Muscle of leg (tissue), 16 donors: ENCODE results near the gene TSPAN18. TPM values are rescaled to one million over a fixed set of nuclear protein-coding genes. Genes with fewer than 3 reads are reported as not detected.

Source experiments
- DNase-seq: peaks from one replicate; pipeline ENCODE4 v3.0.0; 2013
- H3K27ac ChIP-seq: one replicate; pipeline ENCODE4 v1.5.1; 2013; ENCODE audit warnings: mild to moderate bottlenecking, low read length, control low read depth
- H3K27me3 ChIP-seq: one replicate; pipeline ENCODE4 v1.6.1; 2013; ENCODE audit warnings: low read length; ENCODE audit not compliant: control insufficient read depth, insufficient read depth
- H3K36me3 ChIP-seq: one replicate; pipeline ENCODE4 v1.6.1; 2013; ENCODE audit warnings: low read length; ENCODE audit not compliant: control insufficient read depth, insufficient read depth
- H3K4me1 ChIP-seq: one replicate; pipeline ENCODE4 v1.6.1; 2013; ENCODE audit warnings: low read length; ENCODE audit not compliant: control insufficient read depth, insufficient read depth
- H3K4me3 ChIP-seq: one replicate; pipeline ENCODE4 v1.5.1; 2013; ENCODE audit warnings: low read length, control low read depth
- H3K9me3 ChIP-seq: replicated peaks from 2 replicates; pipeline ENCODE4 v1.6.1; 2013; ENCODE audit warnings: low read depth, low read length; ENCODE audit not compliant: control insufficient read depth
- WGBS: methylation state at CpG from one replicate; pipeline ENCODE4 v1.1.5; 2013; ENCODE audit warnings: missing lambda C conversion rate; ENCODE audit not compliant: insufficient coverage; 5-methylcytosine and 5-hydroxymethylcytosine counted together
- long read RNA-seq, 11 donors: transcript quantifications; one replicate each; lab custom pipeline, GENCODE V29; 2026
- polyA plus RNA-seq, 8 donors: library from polyadenylated mRNA; unstranded; fragments of 120-200 nt; gene quantifications; one replicate each; pipeline versions ENCODE4 v1.2.1 to v1.2.3, GENCODE V29; 2013; ENCODE audit warnings: inconsistent platforms in 1 of 8, low replicate concordance in 1 of 8; ENCODE audit not compliant: insufficient read length in 8 of 8, insufficient read depth in 1 of 8
- total RNA-seq: library from RNA; stranded (reverse); fragments of 120-200 nt; gene quantifications from one replicate; pipeline ENCODE4 v1.2.4, GENCODE V29; 2013

Gene TSPAN18, protein sequence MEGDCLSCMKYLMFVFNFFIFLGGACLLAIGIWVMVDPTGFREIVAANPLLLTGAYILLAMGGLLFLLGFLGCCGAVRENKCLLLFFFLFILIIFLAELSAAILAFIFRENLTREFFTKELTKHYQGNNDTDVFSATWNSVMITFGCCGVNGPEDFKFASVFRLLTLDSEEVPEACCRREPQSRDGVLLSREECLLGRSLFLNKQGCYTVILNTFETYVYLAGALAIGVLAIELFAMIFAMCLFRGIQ
- total RNA-seq: 15.2 TPM
- polyA plus RNA-seq: 10 to 100 TPM; 35.1 to 63.9 (median 44.3) TPM
- long read RNA-seq, donor 1, transcript TSPAN18-207 (10 exons, 3,316 nt): major isoform, 7 of 14 reads
- long read RNA-seq, donor 1, partial matches to known transcripts: 5 of 14 reads
- long read RNA-seq, donor 1, other reads (novel, unspliced or antisense): 0 of 14 reads
- long read RNA-seq, donor 2, partial matches to known transcripts: 0 of 1 reads
- long read RNA-seq, donor 2, other reads (novel, unspliced or antisense): 0 of 1 reads
- long read RNA-seq, donor 3, transcript TSPAN18-207 (10 exons, 3,316 nt): major isoform, 8 of 20 reads
- long read RNA-seq, donor 3, transcript TSPAN18-210 (3 exons, 700 nt): minor isoform, 6 of 20 reads
- long read RNA-seq, donor 3, partial matches to known transcripts: 6 of 20 reads
- long read RNA-seq, donor 3, other reads (novel, unspliced or antisense): 0 of 20 reads
- long read RNA-seq, donor 4, transcript TSPAN18-207 (10 exons, 3,316 nt): major isoform, 11 of 20 reads
- long read RNA-seq, donor 4, partial matches to known transcripts: 5 of 20 reads
- long read RNA-seq, donor 4, other reads (novel, unspliced or antisense): 0 of 20 reads
- long read RNA-seq, donor 5, transcript TSPAN18-207 (10 exons, 3,316 nt): major isoform, 18 of 126 reads
- long read RNA-seq, donor 5, transcript TSPAN18-210 (3 exons, 700 nt): minor isoform, 11 of 126 reads
- long read RNA-seq, donor 5, partial matches to known transcripts: 92 of 126 reads
- long read RNA-seq, donor 5, other reads (novel, unspliced or antisense): 5 of 126 reads
- long read RNA-seq, donor 6, transcript TSPAN18-207 (10 exons, 3,316 nt): major isoform, 12 of 23 reads
- long read RNA-seq, donor 6, transcript TSPAN18-210 (3 exons, 700 nt): minor isoform, 5 of 23 reads
- long read RNA-seq, donor 6, partial matches to known transcripts: 0 of 23 reads
- long read RNA-seq, donor 6, other reads (novel, unspliced or antisense): 6 of 23 reads
- long read RNA-seq, donor 7, partial matches to known transcripts: 55 of 61 reads
- long read RNA-seq, donor 7, other reads (novel, unspliced or antisense): 0 of 61 reads
- long read RNA-seq, donor 8, full-length matches to known transcripts: 8 of 8 reads
- long read RNA-seq, donor 8, partial matches to known transcripts: 0 of 8 reads
- long read RNA-seq, donor 8, other reads (novel, unspliced or antisense): 0 of 8 reads
- long read RNA-seq, donor 9, transcript TSPAN18-210 (3 exons, 700 nt): major isoform, 5 of 59 reads
- long read RNA-seq, donor 9, partial matches to known transcripts: 47 of 59 reads
- long read RNA-seq, donor 9, other reads (novel, unspliced or antisense): 5 of 59 reads
- long read RNA-seq, donor 10, transcript TSPAN18-207 (10 exons, 3,316 nt): minor isoform, 6 of 27 reads
- long read RNA-seq, donor 10, transcript TSPAN18-210 (3 exons, 700 nt): major isoform, 7 of 27 reads
- long read RNA-seq, donor 10, partial matches to known transcripts: 8 of 27 reads
- long read RNA-seq, donor 10, other reads (novel, unspliced or antisense): 0 of 27 reads
- long read RNA-seq, donor 11, transcript TSPAN18-210 (3 exons, 700 nt): major isoform, 5 of 10 reads
- long read RNA-seq, donor 11, partial matches to known transcripts: 0 of 10 reads
- long read RNA-seq, donor 11, other reads (novel, unspliced or antisense): 0 of 10 reads

DNA sequence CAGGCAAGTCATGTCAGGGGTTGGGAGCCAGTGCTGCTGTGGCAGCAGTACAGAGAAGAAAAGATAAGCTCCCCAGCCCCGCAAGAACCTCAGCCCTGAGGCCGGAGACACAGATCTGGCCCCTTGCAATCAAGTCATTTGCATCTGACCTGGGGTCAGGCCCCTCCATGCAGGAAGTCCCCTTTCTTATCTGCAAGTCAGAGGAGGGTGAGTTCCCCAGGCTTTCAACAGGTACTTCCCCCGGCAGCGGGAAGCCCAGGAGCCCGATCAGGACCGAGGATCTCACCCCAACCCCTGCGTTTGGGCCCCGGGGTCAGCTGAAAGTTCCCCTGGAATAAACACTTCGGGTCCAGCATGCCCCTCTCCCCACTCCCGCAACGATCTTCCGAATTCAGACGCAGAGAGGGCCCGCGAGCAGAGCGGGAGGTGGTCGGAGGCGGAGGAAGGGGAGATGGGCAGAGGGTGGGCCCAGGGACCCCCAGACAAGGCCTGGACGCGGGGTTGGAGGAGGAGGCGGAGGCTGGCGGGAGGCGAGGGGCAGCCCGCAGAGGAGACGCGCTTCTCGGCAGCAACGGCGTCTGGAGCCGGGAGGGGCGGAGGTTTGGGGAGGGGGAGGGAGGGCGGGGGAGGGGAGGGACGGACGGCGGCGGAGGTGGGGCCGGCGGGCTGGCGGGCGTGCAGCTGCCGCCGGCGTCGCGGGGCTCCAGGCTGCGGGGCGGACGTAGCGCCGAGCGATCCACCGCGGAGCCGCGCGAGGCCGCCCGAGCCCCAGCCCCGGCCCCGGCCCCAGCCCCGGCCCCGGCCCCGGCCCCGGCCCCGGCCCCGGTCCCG, at the start of gene TSPAN18:
TSPAN18 (plus strand) TSS at position 680 of the 831 bp plus-strand sequence. CDS start 179,455 bp downstream, outside the sequence.
- H3K4me3 ChIP-seq: peak within 1 kb of the TSS; percentile 76
- no peaks in the 10 kb centered on the region for H3K36me3 ChIP-seq
- 4% methylated on average over 47 of the region's 67 CpGs for WGBS
- H3K27ac ChIP-seq: peak within 1 kb of the TSS; percentile 45
- DNase-seq: peak; percentile 75
- no peaks in the 10 kb centered on the region for H3K9me3 ChIP-seq
- H3K4me1 ChIP-seq: peaks cover 43% of the 10 kb centered on the region
- H3K27me3 ChIP-seq: peaks cover 28% of the 10 kb centered on the region

DNA sequence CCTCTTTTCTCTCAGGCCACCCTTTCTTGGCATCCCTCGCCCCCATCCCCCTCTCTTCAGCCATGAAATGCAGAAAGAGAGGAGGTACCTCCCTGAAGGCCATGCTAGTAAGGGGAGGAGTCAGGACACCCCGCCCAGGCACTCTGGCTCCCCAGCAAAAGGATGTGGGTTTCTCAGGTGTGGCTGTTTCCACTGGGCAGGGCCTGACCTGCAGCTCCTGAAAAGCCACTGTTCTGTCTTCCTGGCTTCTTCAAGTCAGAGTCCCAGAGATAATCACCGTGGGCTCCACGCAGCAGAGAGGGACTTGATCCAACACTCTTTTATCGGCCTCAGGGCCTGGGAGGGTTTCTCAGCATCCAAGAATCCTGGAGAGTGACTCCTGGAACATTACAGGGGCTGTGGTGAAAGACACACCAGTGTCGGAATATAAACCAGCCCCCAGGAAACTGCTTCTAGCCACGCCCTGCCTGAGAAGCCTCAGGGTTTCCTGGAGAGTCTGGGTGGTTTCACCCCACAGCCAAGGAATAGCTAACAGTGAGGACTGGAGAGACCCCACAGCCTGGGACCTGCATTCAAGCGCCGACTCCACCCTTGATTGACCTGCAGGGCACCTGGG, 45.7 kb upstream of the TSPAN18 start:
- peak; percentile 22 for DNase-seq
- Histone ChIP-seq H3K27ac (no peak overlapping the region), H3K27me3 (peaks cover 4% of the 10 kb centered on the region), H3K4me3 (no peak overlapping the region), H3K36me3 (no peaks in the 10 kb centered on the region), H3K4me1 (peaks cover 16% of the 10 kb centered on the region), H3K9me3 (no peaks in the 10 kb centered on the region)
- WGBS: 52% methylated on average over 5 of the region's 9 CpGs

DNA sequence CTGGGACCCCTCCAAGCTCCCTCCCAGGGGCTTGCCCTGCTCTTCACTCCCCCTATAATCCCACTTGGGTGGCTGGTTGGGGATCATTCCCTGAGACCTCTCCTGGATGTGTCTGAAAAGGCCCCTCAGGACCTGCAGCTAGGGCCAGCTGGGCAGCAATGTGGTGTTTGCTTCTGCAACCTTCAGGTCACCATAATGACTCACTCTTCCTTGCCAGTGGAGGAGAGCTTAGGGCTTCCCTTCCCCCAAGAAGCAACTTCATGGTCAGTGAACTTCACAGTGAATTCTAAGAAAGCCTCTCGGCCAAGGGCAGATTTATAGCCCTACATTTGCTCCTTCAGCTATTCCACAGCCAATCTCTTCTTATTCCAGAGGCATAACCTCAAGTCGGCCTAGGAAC, 45.1 kb upstream of the TSPAN18 start:
- 56% methylated on average over 1 of the region's 2 CpGs for WGBS
- no peak for DNase-seq
- H3K4me3 ChIP-seq: no peak overlapping the region
- H3K9me3 ChIP-seq: no peaks in the 10 kb centered on the region
- no peak overlapping the region for H3K27ac ChIP-seq
- peaks cover 5% of the 10 kb centered on the region for H3K27me3 ChIP-seq
- H3K4me1 ChIP-seq: peaks cover 16% of the 10 kb centered on the region
- no peaks in the 10 kb centered on the region for H3K36me3 ChIP-seq

DNA sequence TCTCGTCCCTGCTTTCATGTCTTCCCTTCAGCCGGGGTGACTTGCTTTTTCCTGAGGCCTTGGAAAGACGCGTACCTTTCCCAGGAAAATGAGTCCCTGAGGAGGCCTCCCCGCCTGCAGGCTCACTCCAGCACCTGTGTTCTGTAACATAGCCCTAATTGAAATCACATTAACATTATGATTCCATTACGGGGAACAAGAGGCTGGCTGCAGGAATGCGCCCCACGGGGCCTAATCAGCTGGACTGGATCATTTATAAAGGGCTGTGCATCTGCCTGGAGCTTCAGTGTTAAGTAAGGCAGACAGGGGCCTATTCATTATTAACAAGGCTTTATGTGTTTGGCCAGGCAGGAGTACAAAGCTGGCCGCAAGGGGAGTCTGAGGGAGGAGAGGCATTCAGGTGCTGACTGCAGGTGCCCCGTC, 41.9 kb upstream of the TSPAN18 start:
- 18% methylated on average over 9 of the region's 10 CpGs for WGBS
- Histone ChIP-seq H3K27ac (peak overlapping the region; percentile 60), H3K9me3 (peaks cover 2% of the 10 kb centered on the region), H3K4me3 (no peak overlapping the region), H3K27me3 (peaks cover 9% of the 10 kb centered on the region), H3K36me3 (no peaks in the 10 kb centered on the region), H3K4me1 (peaks cover 16% of the 10 kb centered on the region)
- DNase-seq: peak; percentile 92

DNA sequence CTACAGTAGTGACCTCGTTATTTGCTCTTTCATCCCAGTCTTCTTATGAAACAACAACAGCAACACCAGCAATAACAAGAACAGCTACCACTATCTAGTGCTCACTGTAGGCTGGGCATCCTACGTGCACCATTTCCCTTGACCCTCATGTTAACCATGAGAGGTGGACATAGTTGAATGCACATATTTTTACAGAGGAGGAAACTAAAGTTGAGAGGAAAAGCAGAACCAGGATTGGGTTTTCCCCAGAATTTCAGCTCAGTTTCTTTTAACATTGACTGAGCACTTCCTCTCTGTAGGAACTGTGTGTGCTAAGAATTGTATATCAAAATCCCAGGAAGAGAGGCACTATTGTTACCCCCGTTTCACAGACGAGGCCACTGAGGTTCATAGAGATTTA, 39.4 kb upstream of the TSPAN18 start:
- WGBS: no CpG with 5 or more reads among the region's 4 CpGs
- no peaks in the 10 kb centered on the region for H3K36me3 ChIP-seq
- peaks cover 8% of the 10 kb centered on the region for H3K4me1 ChIP-seq
- H3K27ac ChIP-seq: no peak overlapping the region
- no peak overlapping the region for H3K4me3 ChIP-seq
- H3K9me3 ChIP-seq: peaks cover 2% of the 10 kb centered on the region
- no peak for DNase-seq
- peaks cover 9% of the 10 kb centered on the region for H3K27me3 ChIP-seq

DNA sequence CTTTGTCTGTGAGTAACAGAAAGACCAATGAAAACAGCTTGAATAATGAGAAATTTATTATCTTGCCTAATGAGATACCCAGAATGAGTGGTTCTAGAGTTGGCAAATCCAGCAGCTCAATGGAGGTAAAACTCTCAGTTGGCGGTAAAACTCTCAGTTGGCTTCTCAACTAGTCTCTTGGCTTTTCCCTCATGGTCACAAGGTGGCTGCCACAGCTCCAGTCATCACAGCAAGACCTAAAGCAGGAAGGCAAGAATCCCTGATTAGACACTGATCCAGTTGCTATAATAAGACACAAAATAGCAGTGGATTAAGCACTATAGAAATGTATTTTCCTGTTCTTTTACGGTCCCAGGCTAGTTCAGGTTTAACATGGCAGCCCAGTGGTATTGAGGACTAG, 37.5 kb upstream of the TSPAN18 start:
- 100% methylated on average over 1 of the region's 2 CpGs for WGBS
- Histone ChIP-seq H3K27ac (no peak overlapping the region), H3K4me1 (peaks cover 14% of the 10 kb centered on the region), H3K9me3 (peaks cover 2% of the 10 kb centered on the region), H3K36me3 (no peaks in the 10 kb centered on the region), H3K27me3 (peaks cover 9% of the 10 kb centered on the region), H3K4me3 (no peak overlapping the region)
- no peak for DNase-seq

DNA sequence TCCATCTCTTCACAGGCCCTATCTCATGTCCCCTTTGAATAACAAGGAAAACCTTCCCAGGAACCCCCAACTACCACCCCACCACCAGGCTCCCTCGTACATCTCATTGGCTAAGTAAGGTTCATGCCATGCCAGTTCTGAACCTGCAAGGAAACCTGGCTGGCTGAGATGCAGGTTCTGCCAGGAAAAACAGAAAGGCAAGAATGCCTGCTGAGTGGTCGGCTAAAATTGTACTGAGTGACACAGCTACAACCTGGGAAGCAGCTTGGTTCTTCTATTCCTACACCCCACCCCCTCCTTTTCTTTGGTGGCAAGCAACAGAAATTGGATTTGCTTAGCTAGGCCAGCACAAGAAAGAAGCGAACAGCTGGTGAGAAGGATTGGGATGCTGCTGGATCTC, 36.1 kb upstream of the TSPAN18 start:
- Histone ChIP-seq H3K36me3 (no peaks in the 10 kb centered on the region), H3K4me1 (peaks cover 8% of the 10 kb centered on the region), H3K27me3 (peaks cover 9% of the 10 kb centered on the region), H3K27ac (no peak overlapping the region), H3K4me3 (no peak overlapping the region), H3K9me3 (peaks cover 2% of the 10 kb centered on the region)
- 100% methylated on average over 1 of the region's 3 CpGs for WGBS
- DNase-seq: no peak

DNA sequence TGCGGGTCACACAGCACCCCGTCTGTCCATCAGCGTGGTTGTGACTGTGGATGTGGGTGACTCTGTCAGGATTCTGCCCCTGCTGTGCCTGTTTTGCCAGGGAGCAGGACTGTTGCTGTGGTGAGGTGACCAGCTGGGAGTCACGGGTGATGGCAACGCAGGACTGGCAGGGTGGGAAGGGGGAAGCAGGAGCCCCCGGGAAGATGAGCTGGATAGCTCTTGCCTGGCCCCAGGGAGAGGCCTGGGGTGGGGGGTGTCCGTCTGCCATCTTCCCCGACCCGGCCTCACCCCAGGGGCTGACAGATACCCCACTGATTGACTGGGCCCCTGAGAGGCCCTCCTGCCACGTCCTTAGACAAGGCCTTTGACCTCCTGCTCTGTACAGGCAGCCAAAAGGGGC, 34.3 kb upstream of the TSPAN18 start:
- Histone ChIP-seq H3K4me3 (no peak overlapping the region), H3K27ac (no peak overlapping the region), H3K36me3 (no peaks in the 10 kb centered on the region), H3K9me3 (peaks cover 2% of the 10 kb centered on the region), H3K4me1 (peaks cover 8% of the 10 kb centered on the region), H3K27me3 (peaks cover 4% of the 10 kb centered on the region)
- DNase-seq: no peak
- WGBS: 87% methylated on average over 9 of the region's 10 CpGs
